CD14-positive monocyte (primary cell): ENCODE results near the gene CCDC150. TPM values are rescaled to one million over a fixed set of nuclear protein-coding genes. Genes with fewer than 3 reads are reported as not detected.
"Not testable (repeated sequence)": the region's sequence is repeated elsewhere in the genome, so short reads cannot be mapped to it uniquely, and the experiment has no call there.

Experiments
- DNase-seq, 3 donors: peaks; one replicate each; pipeline ENCODE4 v3.0.0-alpha.2; 2011 to 2022
- H2AFZ ChIP-seq: 2 replicates; pipeline ENCODE4 v1.6.0; 2012; ENCODE audit warnings: mild to moderate bottlenecking, low read depth, low read length, inconsistent platforms; ENCODE audit not compliant: insufficient read depth, poor library complexity, severe bottlenecking
- H3K27ac ChIP-seq, 2 donors: 1 replicate in 1 of 2; 2 replicates in 1 of 2; pipeline ENCODE4 v1.5.1; 2012 to 2013; ENCODE audit warnings: low read length in 2 of 2, control low read depth in 1 of 2, inconsistent platforms in 1 of 2, low read depth in 1 of 2, mild to moderate bottlenecking in 1 of 2
- H3K27me3 ChIP-seq, 2 donors: one replicate each; pipeline versions ENCODE4 v1.6.0 to v1.6.1; 2011 to 2013; ENCODE audit warnings: low read length in 2 of 2; ENCODE audit not compliant: control insufficient read depth in 2 of 2, insufficient read depth in 2 of 2
- H3K36me3 ChIP-seq, 2 donors: replicated peaks in 1 of 2; 1 replicate in 1 of 2; 2 replicates in 1 of 2; pipeline versions ENCODE4 v1.5.1 to v1.6.1; 2012 to 2013; ENCODE audit warnings: low read length in 2 of 2, control low read depth in 1 of 2, inconsistent platforms in 1 of 2, mild to moderate bottlenecking in 1 of 2; ENCODE audit not compliant: insufficient read depth in 2 of 2, control insufficient read depth in 1 of 2
- H3K4me1 ChIP-seq, 2 donors: 1 replicate in 1 of 2; 2 replicates in 1 of 2; pipeline versions ENCODE4 v1.5.1 to v1.6.1; 2012 to 2013; ENCODE audit warnings: low read length in 2 of 2, control low read depth in 1 of 2, inconsistent platforms in 1 of 2, mild to moderate bottlenecking in 1 of 2, moderate library complexity in 1 of 2; ENCODE audit not compliant: insufficient read depth in 2 of 2, control insufficient read depth in 1 of 2
- H3K4me2 ChIP-seq: replicated peaks from 2 replicates; pipeline ENCODE3; 2012; ENCODE audit warnings: low read length, moderate library complexity, mild to moderate bottlenecking; ENCODE audit not compliant: poor library complexity, severe bottlenecking; ENCODE audit errors: extremely low read depth
- H3K4me3 ChIP-seq, 3 experiments: fragments of 200-600 bp in 1 of 3; sonication (generic) in 1 of 3; replicated peaks in 1 of 3; 1 replicate in 2 of 3; 2 replicates in 1 of 3; pipeline ENCODE4 v1.5.1; 2011 to 2013; ENCODE audit warnings: low read length in 3 of 3, mild to moderate bottlenecking in 3 of 3, control low read depth in 2 of 3, low read depth in 2 of 3, inconsistent platforms in 1 of 3, moderate library complexity in 1 of 3
- H3K79me2 ChIP-seq: 2 replicates; pipeline ENCODE4 v1.6.0; 2012; ENCODE audit warnings: mild to moderate bottlenecking, control low read depth, inconsistent platforms, low read length, moderate library complexity; ENCODE audit not compliant: insufficient read depth
- H3K9ac ChIP-seq: 2 replicates; pipeline ENCODE4 v1.6.0; 2017; ENCODE audit warnings: low read length, mild to moderate bottlenecking; ENCODE audit not compliant: insufficient read depth, poor library complexity, severe bottlenecking
- H3K9me3 ChIP-seq, 2 donors: replicated peaks in 1 of 2; 1 replicate in 1 of 2; 2 replicates in 1 of 2; pipeline versions ENCODE4 v1.5.1 to v1.6.1; 2012 to 2013; ENCODE audit warnings: low read length in 2 of 2, control low read depth in 1 of 2; ENCODE audit not compliant: control insufficient read depth in 1 of 2, insufficient read depth in 1 of 2
- H4K20me1 ChIP-seq: 2 replicates; pipeline ENCODE4 v1.6.0; 2012; ENCODE audit warnings: mild to moderate bottlenecking, low read length, control low read depth, moderate library complexity; ENCODE audit not compliant: insufficient read depth
- H3K27ac Mint-ChIP-seq, 7 donors: one replicate each; pipeline ENCODE4 v1.8.0; 2020; ENCODE audit warnings: mild to moderate bottlenecking in 7 of 7, mixed read lengths in 7 of 7, moderate library complexity in 6 of 7, inconsistent platforms in 2 of 7
- H3K27me3 Mint-ChIP-seq, 3 donors: one replicate each; pipeline ENCODE4 v1.8.0; 2021 to 2022; ENCODE audit warnings: low read depth in 3 of 3, mild to moderate bottlenecking in 3 of 3, mixed read lengths in 3 of 3, moderate library complexity in 3 of 3, inconsistent platforms in 1 of 3
- H3K36me3 Mint-ChIP-seq, 2 donors: one replicate each; pipeline ENCODE4 v1.8.0; 2020; ENCODE audit warnings: mixed read lengths in 2 of 2, inconsistent platforms in 1 of 2, mild to moderate bottlenecking in 1 of 2
- H3K4me1 Mint-ChIP-seq: one replicate; pipeline ENCODE4 v1.8.0; 2020; ENCODE audit warnings: mild to moderate bottlenecking, mixed read lengths
- H3K4me3 Mint-ChIP-seq, 2 donors: one replicate each; pipeline ENCODE4 v1.8.0; 2020; ENCODE audit warnings: mild to moderate bottlenecking in 2 of 2, mixed read lengths in 2 of 2, moderate library complexity in 1 of 2
- H3K9me3 Mint-ChIP-seq, 7 donors: one replicate each; pipeline ENCODE4 v1.8.0; 2020 to 2022; ENCODE audit warnings: mixed read lengths in 7 of 7, mild to moderate bottlenecking in 6 of 7, moderate library complexity in 6 of 7, inconsistent platforms in 2 of 7
- WGBS: methylation state at CpG from one replicate; pipeline ENCODE4 v1.1.5; 2013; ENCODE audit warnings: missing lambda C conversion rate; ENCODE audit not compliant: insufficient coverage; 5-methylcytosine and 5-hydroxymethylcytosine counted together
- intact Hi-C, 2 donors: fragments of 100-400 bp; cut with micrococcal nuclease; formaldehyde crosslinking; loops; one replicate each; pipeline versions ENCODE4 v1.15.0 to v1.15.1; 2023
- polyA plus RNA-seq, 3 donors: library from polyadenylated mRNA; depleted of rRNA in 1 of 3; unstranded in 2 of 3; stranded (reverse) in 1 of 3; fragments of 300-500 nt in 2 of 3; fragments of >200 nt in 1 of 3; fragmentation: Illumina TruSeq in 2 of 3; gene quantifications; 1 replicate in 2 of 3; 2 replicates in 1 of 3; pipeline ENCODE4 v1.2.3, GENCODE V29; 2012 to 2021
- TF ChIP-seq, protein P1 (sequence below): fragments of 200-600 bp; IDR thresholded peaks from one replicate; pipeline ENCODE4 v1.8.0; 2022; ENCODE audit warnings: antibody characterized with exemption, mild to moderate bottlenecking

CCDC150 gene
- polyA plus RNA-seq, 3 donors, result 0.09 TPM; not detected in 2

DNA sequence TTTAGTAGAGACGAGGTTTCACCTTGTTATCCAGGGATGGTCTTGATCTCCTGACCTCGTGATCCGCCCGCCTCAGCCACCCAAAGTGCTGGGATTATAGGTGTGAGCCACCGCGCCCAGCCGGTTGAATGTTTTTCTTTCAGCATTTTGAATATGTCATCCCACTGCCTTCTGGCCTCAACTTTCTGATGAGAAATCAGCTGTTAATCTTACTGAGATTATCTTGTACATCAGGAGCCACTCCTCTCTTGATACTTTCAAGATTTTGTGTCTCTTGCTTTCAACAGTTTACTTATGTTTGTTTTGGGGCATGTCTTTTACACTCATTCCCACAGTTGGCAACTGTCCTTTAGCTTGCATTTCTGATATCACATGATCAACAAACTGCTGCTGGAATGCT lies 46.3 kb downstream of the CCDC150 start:
- H3K4me1 Mint-ChIP-seq, result no peaks in the 10 kb centered on the region
- no peak for DNase-seq
- Histone ChIP-seq H3K4me1 (no peaks in the 10 kb centered on the region), H2AFZ (no peak overlapping the region), H3K27me3 (no peaks in the 10 kb centered on the region), H4K20me1 (no peaks in the 10 kb centered on the region), H3K79me2 (no peaks in the 10 kb centered on the region), H3K9me3 (peaks cover 9 to 12% of the 10 kb centered on the region in 2 donors), H3K4me2 (no peak overlapping the region), H3K27ac (no peak overlapping the region), H3K9ac (no peak overlapping the region), H3K4me3 (no peak overlapping the region), H3K36me3 (no peaks in the 10 kb centered on the region)
- no peak overlapping the region for H3K27ac Mint-ChIP-seq
- intact Hi-C loops, result no loop called here
- H3K36me3 Mint-ChIP-seq, result peaks cover 1 to 15% of the 10 kb centered on the region in 2 donors
- no peaks in the 10 kb centered on the region for H3K27me3 Mint-ChIP-seq
- H3K9me3 Mint-ChIP-seq, result peaks cover 12 to 34% (median 15%) of the 10 kb centered on the region in 7 donors
- TF ChIP-seq, protein P1, sequence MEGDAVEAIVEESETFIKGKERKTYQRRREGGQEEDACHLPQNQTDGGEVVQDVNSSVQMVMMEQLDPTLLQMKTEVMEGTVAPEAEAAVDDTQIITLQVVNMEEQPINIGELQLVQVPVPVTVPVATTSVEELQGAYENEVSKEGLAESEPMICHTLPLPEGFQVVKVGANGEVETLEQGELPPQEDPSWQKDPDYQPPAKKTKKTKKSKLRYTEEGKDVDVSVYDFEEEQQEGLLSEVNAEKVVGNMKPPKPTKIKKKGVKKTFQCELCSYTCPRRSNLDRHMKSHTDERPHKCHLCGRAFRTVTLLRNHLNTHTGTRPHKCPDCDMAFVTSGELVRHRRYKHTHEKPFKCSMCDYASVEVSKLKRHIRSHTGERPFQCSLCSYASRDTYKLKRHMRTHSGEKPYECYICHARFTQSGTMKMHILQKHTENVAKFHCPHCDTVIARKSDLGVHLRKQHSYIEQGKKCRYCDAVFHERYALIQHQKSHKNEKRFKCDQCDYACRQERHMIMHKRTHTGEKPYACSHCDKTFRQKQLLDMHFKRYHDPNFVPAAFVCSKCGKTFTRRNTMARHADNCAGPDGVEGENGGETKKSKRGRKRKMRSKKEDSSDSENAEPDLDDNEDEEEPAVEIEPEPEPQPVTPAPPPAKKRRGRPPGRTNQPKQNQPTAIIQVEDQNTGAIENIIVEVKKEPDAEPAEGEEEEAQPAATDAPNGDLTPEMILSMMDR, result no peak
- 98% methylated on average over 5 of the region's 7 CpGs for WGBS
- H3K4me3 Mint-ChIP-seq, result no peak overlapping the region

DNA sequence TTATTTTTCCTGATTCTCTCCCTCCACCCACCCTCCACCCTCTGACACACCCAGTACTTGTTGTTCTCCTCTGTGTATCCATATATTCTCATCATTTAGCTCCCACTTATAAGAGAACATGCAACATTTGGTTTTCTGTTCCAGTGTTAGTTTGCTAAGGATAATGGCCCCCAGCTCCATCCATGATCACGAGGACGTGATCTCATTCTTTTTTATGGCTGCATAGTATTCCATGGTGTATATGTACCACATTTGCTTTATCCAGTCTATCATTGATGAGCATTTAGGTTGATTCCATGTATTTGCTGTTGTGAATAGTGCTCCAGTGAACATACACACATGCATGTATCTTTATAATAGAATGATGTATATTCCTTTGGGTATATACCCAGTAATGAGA lies 47.2 kb downstream of the CCDC150 start:
- H3K9ac ChIP-seq, H3K4me3 ChIP-seq, H3K36me3 ChIP-seq, H2AFZ ChIP-seq, H3K4me1 Mint-ChIP-seq, intact Hi-C loops, H3K27ac Mint-ChIP-seq, H3K4me3 Mint-ChIP-seq, H3K27me3 Mint-ChIP-seq, H3K79me2 ChIP-seq, H3K4me1 ChIP-seq, DNase-seq, H4K20me1 ChIP-seq, H3K27me3 ChIP-seq, H3K4me2 ChIP-seq, H3K27ac ChIP-seq: not testable (repeated sequence)
- peaks cover 1 to 16% of the 10 kb centered on the region in 2 donors for H3K36me3 Mint-ChIP-seq
- H3K9me3 Mint-ChIP-seq, result peaks cover 12 to 34% (median 21%) of the 10 kb centered on the region in 7 donors
- peaks cover 9 to 12% of the 10 kb centered on the region in 2 donors for H3K9me3 ChIP-seq
- no CpG with 5 or more reads among the region's 2 CpGs for WGBS
